Stimulated activated effector memory CD8-positive, alpha-beta T cell treated with anti-CD3 and anti-CD28 coated beads, Interleukin-12 subunit alpha, Interleukin-12 subunit beta, amount 100 ng/mL, for 72 hours (primary cell): ENCODE results near the gene RAD51.

Experiments used
- ATAC-seq: fragments of 150-1000 bp; cut with Tn5 transposase; 2 replicates; pipeline ENCODE4 v1.10.0; 2021
- DNase-seq, 2 donors: peaks; one replicate each; pipeline ENCODE4 v3.0.0; 2021 to 2022; ENCODE audit warnings: low spot score in 2 of 2
- H3K27ac Mint-ChIP-seq: one replicate; pipeline ENCODE4 v1.8.0; 2022; ENCODE audit warnings: mild to moderate bottlenecking, mixed read lengths
- H3K36me3 Mint-ChIP-seq: one replicate; pipeline ENCODE4 v1.8.0; 2022; ENCODE audit warnings: mild to moderate bottlenecking, mixed read lengths
- H3K4me1 Mint-ChIP-seq: one replicate; pipeline ENCODE4 v1.8.0; 2022; ENCODE audit warnings: mixed read lengths
- H3K4me3 Mint-ChIP-seq: one replicate; pipeline ENCODE4 v1.8.0; 2022; ENCODE audit warnings: mild to moderate bottlenecking, mixed read lengths
- H3K9me3 Mint-ChIP-seq: one replicate; pipeline ENCODE4 v1.8.0; 2022; ENCODE audit warnings: mixed read lengths

The RAD51 gene

DNA sequence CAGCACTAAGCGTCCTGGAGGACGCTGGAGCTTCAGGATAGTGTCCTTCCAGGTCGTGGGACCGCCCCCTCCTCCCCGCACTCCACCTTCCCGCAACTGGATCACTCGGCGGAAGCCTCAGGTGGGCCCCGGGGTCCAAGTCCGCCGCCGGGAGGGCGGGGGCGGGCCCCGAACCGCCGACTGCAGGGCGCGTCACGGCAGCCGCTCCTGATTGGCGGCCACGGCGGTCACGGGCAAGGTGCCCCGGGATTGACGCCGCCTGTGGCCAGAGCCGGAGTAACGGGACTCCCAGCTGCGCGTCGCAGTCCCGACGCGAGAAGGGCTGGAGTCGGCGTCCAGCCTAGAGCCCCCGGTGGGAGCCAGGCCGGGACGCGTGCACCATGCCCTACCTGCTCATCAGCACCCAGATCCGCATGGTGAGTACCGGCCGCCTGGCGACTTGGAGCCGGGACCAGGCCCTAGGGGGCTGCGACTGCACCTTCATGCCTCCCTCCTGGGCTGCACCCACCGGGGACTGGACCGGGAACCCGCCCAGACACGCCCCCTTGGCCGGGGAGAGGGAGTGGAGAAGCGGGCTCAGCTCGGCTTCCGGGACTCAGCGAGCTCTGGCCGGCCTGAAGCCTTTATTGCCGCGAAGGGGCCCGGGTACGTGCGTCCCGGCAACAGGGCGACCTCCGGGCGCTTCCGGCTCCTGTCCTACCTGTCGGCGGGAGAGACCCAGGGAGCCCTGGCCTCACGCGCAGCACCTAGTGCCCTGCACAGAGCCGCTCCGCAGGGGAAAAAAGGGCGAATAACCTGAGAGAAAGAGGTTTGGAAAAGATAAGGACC, 69.0 kb downstream of the RAD51 start, which contains the start of gene GCHFR:
Gene GCHFR (plus strand): TSS at position 268 of the 828 bp plus-strand sequence. CDS start 113 bp downstream, at position 381.
- Mint-ChIP-seq H3K4me3 (peak within 1 kb of the TSS; percentile 84), H3K9me3 (no peaks in the 10 kb centered on the region), H3K27ac (peak within 1 kb of the TSS; percentile 56), H3K4me1 (peaks cover 40% of the 10 kb centered on the region), H3K36me3 (peaks cover 44% of the 10 kb centered on the region)
- DNase-seq (peak; percentile 59 to 84), ATAC-seq (peak; percentile 73)

- H3K27ac Mint-ChIP-seq, result peak overlapping the region; percentile 56
- peaks cover 47% of the 10 kb centered on the region for H3K4me1 Mint-ChIP-seq
These were observed 69.7 kb downstream of the RAD51 start for GRCh38 chr15:40764629-40765103.

GRCh38 chr15:40766194-40766815, 71.3 kb downstream of the RAD51 start:
- Mint-ChIP-seq H3K36me3 (peaks cover 61% of the 10 kb centered on the region), H3K9me3 (no peaks in the 10 kb centered on the region), H3K4me3 (peak overlapping the region; percentile 84), H3K27ac (peak overlapping the region; percentile 56), H3K4me1 (peaks cover 54% of the 10 kb centered on the region)
- DNase-seq, result no peak
- ATAC-seq, result no peak

More at GRCh38 chr15:40764629-40765103, 69.7 kb downstream of the RAD51 start:
- ATAC-seq (no peak), DNase-seq (no peak)
- H3K9me3 Mint-ChIP-seq, result no peaks in the 10 kb centered on the region
- H3K4me3 Mint-ChIP-seq, result peak overlapping the region; percentile 84
- peaks cover 51% of the 10 kb centered on the region for H3K36me3 Mint-ChIP-seq

GRCh38 chr15:40766906-40767837, 72.2 kb downstream of the RAD51 start:
- ATAC-seq, result no peak
- no peak for DNase-seq
- Mint-ChIP-seq H3K9me3 (no peaks in the 10 kb centered on the region), H3K4me1 (peaks cover 54% of the 10 kb centered on the region), H3K27ac (peak overlapping the region; percentile 56), H3K36me3 (peaks cover 62% of the 10 kb centered on the region), H3K4me3 (no peak overlapping the region)

- no peaks in the 10 kb centered on the region for H3K9me3 Mint-ChIP-seq
- ATAC-seq, result no peak
- no peak for DNase-seq
- peaks cover 59% of the 10 kb centered on the region for H3K36me3 Mint-ChIP-seq
- H3K4me3 Mint-ChIP-seq, result no peak overlapping the region
- H3K4me1 Mint-ChIP-seq, result peaks cover 52% of the 10 kb centered on the region
- H3K27ac Mint-ChIP-seq, result peak overlapping the region; percentile 92
These were observed 73.0 kb downstream of the RAD51 start for GRCh38 chr15:40767838-40768500.

DNA sequence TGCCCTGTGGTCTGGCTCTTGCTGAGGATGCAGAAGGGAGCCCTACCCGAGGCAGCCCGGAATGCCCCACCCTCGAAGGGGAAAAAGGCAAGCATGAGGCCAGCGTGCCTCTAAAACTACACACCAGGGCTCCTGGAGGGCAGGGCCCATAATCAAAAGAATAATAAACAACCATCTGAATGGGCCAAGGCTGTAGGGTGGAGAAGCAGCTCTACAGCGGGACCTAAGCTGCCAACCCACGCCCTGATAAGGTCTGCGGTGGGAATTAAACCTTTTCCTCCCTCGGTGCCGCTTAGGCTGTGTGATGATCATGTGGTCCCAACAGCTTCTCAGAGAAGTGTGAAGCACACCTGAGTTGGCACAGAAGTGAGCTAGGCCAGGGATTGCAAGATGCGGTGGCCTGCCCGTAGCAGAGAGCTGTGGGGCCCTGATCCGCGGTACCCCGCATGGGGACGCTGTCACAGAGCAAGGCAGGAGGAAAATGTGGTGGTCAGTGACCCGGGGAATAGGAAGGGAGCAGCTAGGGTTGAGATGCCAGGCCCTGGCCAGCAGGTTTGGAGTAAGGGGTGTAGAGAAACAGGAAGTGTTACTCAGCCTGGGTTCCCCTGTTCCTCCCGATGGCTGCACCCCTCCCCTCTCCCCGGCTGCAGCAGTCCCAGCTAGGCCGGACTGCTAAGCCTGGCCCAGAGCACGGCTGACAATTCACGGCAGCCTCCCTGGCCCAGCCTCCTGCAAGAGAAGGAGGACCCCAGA, 73.7 kb downstream of the RAD51 start:
- Mint-ChIP-seq H3K36me3 (peaks cover 52% of the 10 kb centered on the region), H3K4me1 (peaks cover 45% of the 10 kb centered on the region), H3K9me3 (no peaks in the 10 kb centered on the region), H3K27ac (peak overlapping the region; percentile 92), H3K4me3 (peak overlapping the region; percentile 59)
- no peak for DNase-seq
- ATAC-seq, result no peak

GRCh38 chr15:40769274-40770146, 74.5 kb downstream of the RAD51 start, which contains the start of gene C15orf62:
Gene C15orf62, plus strand, starts transcription at chr15:40769980. Its CDS starts 516 bp downstream, at chr15:40770496.
- Mint-ChIP-seq H3K27ac (peak within 1 kb of the TSS; percentile 92), H3K4me3 (peak within 1 kb of the TSS; percentile 59), H3K9me3 (no peaks in the 10 kb centered on the region), H3K4me1 (peaks cover 42% of the 10 kb centered on the region), H3K36me3 (peaks cover 57% of the 10 kb centered on the region)
- ATAC-seq (peak; percentile 58), DNase-seq (no peak)

DNA sequence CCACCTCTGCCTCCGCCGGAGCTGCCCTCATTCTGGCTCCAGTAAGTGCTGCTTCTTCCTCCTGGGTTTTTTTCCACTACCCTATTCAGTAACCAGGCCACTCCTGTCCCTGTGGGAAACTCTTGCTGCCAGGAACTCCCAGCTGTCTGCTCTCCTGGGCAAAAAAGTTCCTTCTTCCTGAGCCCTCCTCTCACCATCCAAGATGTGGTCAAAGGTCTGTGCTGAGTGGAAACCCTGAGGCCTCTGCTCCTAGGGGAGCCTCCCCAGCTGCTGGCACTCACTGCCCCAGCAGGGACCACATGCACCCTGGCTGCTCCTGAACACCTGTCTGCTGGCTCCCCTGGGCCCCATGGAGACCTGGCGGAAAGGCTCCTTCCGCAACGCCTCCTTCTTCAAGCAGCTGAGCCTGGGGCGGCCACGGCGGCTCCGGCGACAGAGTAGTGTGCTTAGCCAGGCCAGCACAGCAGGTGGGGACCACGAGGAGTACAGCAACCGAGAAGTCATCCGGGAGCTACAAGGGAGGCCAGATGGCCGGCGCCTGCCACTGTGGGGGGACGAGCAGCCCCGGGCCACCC, 75.3 kb downstream of the RAD51 start:
- Mint-ChIP-seq H3K4me1 (peaks cover 35% of the 10 kb centered on the region), H3K4me3 (peak overlapping the region; percentile 59), H3K36me3 (peaks cover 60% of the 10 kb centered on the region), H3K27ac (peak overlapping the region; percentile 92), H3K9me3 (no peaks in the 10 kb centered on the region)
- DNase-seq, result no peak
- no peak for ATAC-seq

GRCh38 chr15:40771242-40771641, 76.3 kb downstream of the RAD51 start:
- H3K36me3 Mint-ChIP-seq, result peaks cover 59% of the 10 kb centered on the region
- H3K4me1 Mint-ChIP-seq, result peaks cover 28% of the 10 kb centered on the region
- DNase-seq (no peak), ATAC-seq (no peak)
- H3K4me3 Mint-ChIP-seq, result no peak overlapping the region
- H3K27ac Mint-ChIP-seq, result peak overlapping the region; percentile 71
- no peaks in the 10 kb centered on the region for H3K9me3 Mint-ChIP-seq

- no peak overlapping the region for H3K4me3 Mint-ChIP-seq
- no peaks in the 10 kb centered on the region for H3K9me3 Mint-ChIP-seq
- no peak overlapping the region for H3K27ac Mint-ChIP-seq
- H3K4me1 Mint-ChIP-seq, result peaks cover 33% of the 10 kb centered on the region
- peaks cover 59% of the 10 kb centered on the region for H3K36me3 Mint-ChIP-seq
- ATAC-seq (no peak), DNase-seq (no peak)
These were observed 77.0 kb downstream of the RAD51 start for GRCh38 chr15:40772014-40772413.

DNA sequence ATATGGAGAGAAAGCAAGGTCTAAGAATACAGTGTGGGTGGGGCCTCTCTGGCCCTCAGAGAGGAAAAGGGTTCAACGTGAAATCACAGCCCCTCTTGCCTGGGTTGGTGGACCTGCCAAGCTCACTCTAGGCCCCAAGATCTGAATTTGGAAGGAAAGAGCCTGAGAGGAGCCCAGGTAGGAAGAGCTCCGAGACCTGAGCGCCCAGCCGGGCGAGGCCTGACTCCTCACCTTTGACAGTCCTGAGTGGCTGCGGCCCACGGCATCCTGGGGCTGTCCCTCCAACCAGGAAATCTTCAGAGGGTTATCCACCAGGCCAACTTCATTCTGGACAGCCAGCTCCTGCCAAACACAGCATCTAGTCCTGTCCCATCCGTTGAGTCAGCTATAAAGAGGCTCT, 78.5 kb downstream of the RAD51 start:
- ATAC-seq (no peak), DNase-seq (no peak)
- no peak overlapping the region for H3K4me3 Mint-ChIP-seq
- H3K9me3 Mint-ChIP-seq, result no peaks in the 10 kb centered on the region
- H3K36me3 Mint-ChIP-seq, result peaks cover 59% of the 10 kb centered on the region
- H3K4me1 Mint-ChIP-seq, result peaks cover 31% of the 10 kb centered on the region
- H3K27ac Mint-ChIP-seq, result no peak overlapping the region

DNA sequence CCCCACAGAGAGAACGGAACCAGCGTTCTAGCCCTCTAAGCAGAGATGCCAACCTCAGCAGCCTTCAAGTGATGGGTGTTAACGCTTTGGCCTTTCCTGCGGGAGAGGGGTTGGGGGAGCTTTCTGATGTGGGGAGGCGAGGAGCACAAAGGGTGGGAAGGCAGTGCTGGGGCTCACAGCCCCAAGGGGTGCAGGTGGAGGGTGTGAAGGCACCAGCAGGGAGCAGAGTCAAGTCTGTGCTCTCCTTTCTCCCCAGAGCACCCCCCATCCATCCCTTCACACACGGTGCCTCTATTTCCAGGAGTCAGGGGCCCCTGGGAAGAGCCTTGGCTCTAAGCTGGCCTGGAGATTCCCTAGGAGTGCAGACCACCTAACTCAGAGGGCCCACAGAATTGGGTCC, 78.9 kb downstream of the RAD51 start:
- Mint-ChIP-seq H3K27ac (no peak overlapping the region), H3K9me3 (no peaks in the 10 kb centered on the region), H3K4me3 (no peak overlapping the region), H3K36me3 (peaks cover 63% of the 10 kb centered on the region), H3K4me1 (peaks cover 27% of the 10 kb centered on the region)
- DNase-seq (no peak), ATAC-seq (no peak)

DNA sequence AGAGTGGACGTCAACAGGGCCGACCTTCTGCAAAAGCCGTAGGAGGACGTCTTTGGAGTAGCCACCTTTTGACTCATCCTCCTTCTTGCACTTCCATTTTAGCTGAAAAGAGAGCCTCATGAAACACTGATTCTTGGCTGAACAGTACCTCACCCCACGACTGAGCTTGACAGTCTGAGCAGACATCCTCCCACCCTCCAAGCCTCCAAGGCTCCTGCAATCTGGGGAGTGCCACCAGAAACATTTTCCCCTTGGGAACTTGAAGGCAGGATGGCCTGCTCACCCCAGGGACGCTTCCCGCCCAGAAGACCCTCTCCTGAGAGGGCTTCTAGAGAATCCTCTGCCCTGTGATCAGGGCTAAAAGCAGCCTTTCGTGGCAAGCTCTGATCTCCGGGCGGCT, 80.0 kb downstream of the RAD51 start:
- Mint-ChIP-seq H3K4me3 (no peak overlapping the region), H3K4me1 (peaks cover 22% of the 10 kb centered on the region), H3K9me3 (no peaks in the 10 kb centered on the region), H3K27ac (peak overlapping the region; percentile 45), H3K36me3 (peaks cover 62% of the 10 kb centered on the region)
- no peak for DNase-seq
- no peak for ATAC-seq
